K562 (cell line): Measurements from ENCODE around the gene ZNF738.

ENCODE experiments used
- KAT8 ChIP-seq: fragments of 450-650 bp; IDR thresholded peaks from 2 replicates; pipeline ENCODE4 v1.6.1; 2016; ENCODE audit warnings: low read depth, mild to moderate bottlenecking
- NR2C1 ChIP-seq, 2 experiments: fragments of 450-650 bp; IDR thresholded peaks; 2 replicates each; pipeline ENCODE4 v1.6.1; 2017; ENCODE audit warnings: mild to moderate bottlenecking in 2 of 2, antibody characterized with exemption in 1 of 2, inconsistent platforms in 1 of 2, missing compliant biosample characterization in 1 of 2, missing genetic modification characterization in 1 of 2
- RAD21 ChIP-seq, 2 experiments: fragments of 250-450 bp in 1 of 2; fragments of 450-650 bp in 1 of 2; sonication (Bioruptor Pico) in 1 of 2; formaldehyde crosslinking in 1 of 2; IDR thresholded peaks in 1 of 2; conservative IDR thresholded peaks in 1 of 2; 2 replicates each; pipeline versions ENCODE4 v1.4.0 to v1.8.0; 2020 to 2022; ENCODE audit warnings: mild to moderate bottlenecking in 2 of 2, moderate library complexity in 1 of 2
- RHOXF2B ChIP-seq: fragments of 250-450 bp; sonication (Bioruptor Pico); conservative IDR thresholded peaks from 2 replicates; pipeline ENCODE4 v1.5.1; 2021
- SMC3 ChIP-seq: conservative IDR thresholded peaks from 2 replicates; pipeline ENCODE4 v1.6.1; 2011; ENCODE audit warnings: low read depth, low read length, improper control_type of control experiment; ENCODE audit not compliant: insufficient read depth
- TAF1 ChIP-seq: IDR thresholded peaks from 2 replicates; pipeline ENCODE4 v1.6.1; 2011; ENCODE audit warnings: mild to moderate bottlenecking, low read length, moderate library complexity; ENCODE audit not compliant: insufficient read depth, control insufficient read depth, severe bottlenecking; ENCODE audit errors: extremely low read depth
- XRCC3 ChIP-seq: fragments of 450-650 bp; IDR thresholded peaks from 2 replicates; pipeline ENCODE4 v1.6.1; 2017; ENCODE audit warnings: mild to moderate bottlenecking, moderate library complexity
- TF ChIP-seq, protein P1 (sequence below): fragments of 150-350 bp; conservative IDR thresholded peaks from 2 replicates; pipeline ENCODE4 v1.6.1; 2014; ENCODE audit warnings: low read length

GRCh38 chr19:21328406-21328805 is 30.4 kb upstream of the ZNF738 start:
- no peak for TF ChIP-seq TAF1
- TF ChIP-seq RHOXF2B, result no peak
- no peak for TF ChIP-seq SMC3
- TF ChIP-seq RAD21 (CRISPR knock-in tag; conservative IDR thresholded peaks at IDR 0.05 in 1 of 2, IDR thresholded peaks at IDR 0.05 in 1 of 2), result no peak
- TF ChIP-seq NR2C1 (IDR thresholded peaks at IDR 0.05), result no peak
- no peak for TF ChIP-seq NR2C1 (tag; IDR thresholded peaks at IDR 0.05)
- TF ChIP-seq KAT8, result no peak
- TF ChIP-seq XRCC3, result no peak
- TF ChIP-seq, protein P1, sequence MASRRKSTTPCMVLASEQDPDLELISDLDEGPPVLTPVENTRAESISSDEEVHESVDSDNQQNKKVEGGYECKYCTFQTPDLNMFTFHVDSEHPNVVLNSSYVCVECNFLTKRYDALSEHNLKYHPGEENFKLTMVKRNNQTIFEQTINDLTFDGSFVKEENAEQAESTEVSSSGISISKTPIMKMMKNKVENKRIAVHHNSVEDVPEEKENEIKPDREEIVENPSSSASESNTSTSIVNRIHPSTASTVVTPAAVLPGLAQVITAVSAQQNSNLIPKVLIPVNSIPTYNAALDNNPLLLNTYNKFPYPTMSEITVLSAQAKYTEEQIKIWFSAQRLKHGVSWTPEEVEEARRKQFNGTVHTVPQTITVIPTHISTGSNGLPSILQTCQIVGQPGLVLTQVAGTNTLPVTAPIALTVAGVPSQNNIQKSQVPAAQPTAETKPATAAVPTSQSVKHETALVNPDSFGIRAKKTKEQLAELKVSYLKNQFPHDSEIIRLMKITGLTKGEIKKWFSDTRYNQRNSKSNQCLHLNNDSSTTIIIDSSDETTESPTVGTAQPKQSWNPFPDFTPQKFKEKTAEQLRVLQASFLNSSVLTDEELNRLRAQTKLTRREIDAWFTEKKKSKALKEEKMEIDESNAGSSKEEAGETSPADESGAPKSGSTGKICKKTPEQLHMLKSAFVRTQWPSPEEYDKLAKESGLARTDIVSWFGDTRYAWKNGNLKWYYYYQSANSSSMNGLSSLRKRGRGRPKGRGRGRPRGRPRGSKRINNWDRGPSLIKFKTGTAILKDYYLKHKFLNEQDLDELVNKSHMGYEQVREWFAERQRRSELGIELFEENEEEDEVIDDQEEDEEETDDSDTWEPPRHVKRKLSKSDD, result no peak
